ENCODE measurements around the gene ABHD6. TPM values are rescaled to one million over a fixed set of nuclear protein-coding genes. Genes with fewer than 3 reads are reported as not detected.

ABHD6 gene
- total and polyA plus RNA-seq, 2 donors (not counting 3 experiments of a cell fraction or from before 2014, with no cell fraction given) = 5.8 to 7.5 TPM

DNA sequence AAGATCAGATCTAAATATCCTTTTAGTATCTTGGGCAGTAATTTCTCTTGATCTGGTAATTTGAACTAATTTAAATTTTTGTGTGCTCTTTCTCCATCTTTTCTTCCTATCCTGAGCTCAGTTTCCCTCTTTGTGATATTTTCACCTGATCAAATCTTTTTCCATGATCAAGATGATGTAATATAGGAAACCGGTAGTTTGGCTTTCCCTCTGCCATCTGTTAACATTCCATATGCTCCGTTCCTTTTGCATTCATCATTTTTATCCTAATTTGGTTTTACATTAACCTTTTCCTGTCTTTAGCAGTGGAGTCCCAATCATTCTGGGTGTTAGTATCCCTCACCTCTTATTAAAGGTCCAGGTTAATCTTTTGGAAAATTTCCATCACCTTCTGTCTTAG is 5.9 kb upstream of the ABHD6 start:
- Histone ChIP-seq H3K4me3 (replicated peaks in 1 of 3; ENCODE audit: insufficient read depth in 1 of 3, low read depth in 1 of 3, low read length in 3 of 3) (no peak overlapping the region), H3K36me3 (ENCODE audit: control insufficient read depth in 2 of 2, extremely low read depth in 1 of 2, insufficient read depth in 2 of 2, low read length in 2 of 2) (no peaks in the 10 kb centered on the region), H3K27me3 (ENCODE audit: control insufficient read depth in 2 of 2, insufficient read depth in 2 of 2, low read length in 2 of 2) (peaks cover 8 to 12% of the 10 kb centered on the region in 2 experiments), H4K20me1 (replicated peaks; ENCODE audit: control insufficient read depth, extremely low read depth, insufficient read depth, low read length) (no peaks in the 10 kb centered on the region), H3K9me1 (replicated peaks; ENCODE audit: control insufficient read depth, extremely low read depth, insufficient read depth, low read length) (no peaks in the 10 kb centered on the region), H3K27ac (ENCODE audit: insufficient read depth, low read depth, low read length) (no peak overlapping the region), H3K9ac (replicated peaks; ENCODE audit: extremely low read depth, insufficient read depth, low read length) (no peak overlapping the region), H3K9me3 (replicated peaks; ENCODE audit: control insufficient read depth, insufficient read depth, low read length) (no peaks in the 10 kb centered on the region), H3K4me1 (ENCODE audit: control insufficient read depth, extremely low read depth, insufficient read depth, low read length) (peaks cover 2% of the 10 kb centered on the region), H3K4me2 (ENCODE audit: insufficient read depth, low read length) (no peak overlapping the region), H3K79me2 (ENCODE audit: control insufficient read depth, insufficient read depth, low read length) (no peaks in the 10 kb centered on the region), H2AFZ (ENCODE audit: low read depth, low read length) (no peak overlapping the region)
- POLR2A ChIA-PET = no interaction called here
- intact Hi-C loops (cut with micrococcal nuclease) (no loop called here), dilution Hi-C loops (cut with MboI; ENCODE audit: extremely low pct_ligation_motif_present, low sequenced_read_pairs) (no loop called here)
- CTCF ChIA-PET = interaction anchor here (1.4 to 3.1 kb wide), 3 partner anchors 14 to 54 kb away, joined by 8 to 12 read pairs (median 10); no protein-coding TSS in a partner anchor
- TF ChIP-seq MAX (IDR thresholded peaks at IDR 0.05; ENCODE audit: insufficient read depth, insufficient read length) (no peak), POLR2AphosphoS5 (IDR thresholded peaks at IDR 0.05; ENCODE audit: insufficient read depth, low read depth, low read length) (no peak), JUN (IDR thresholded peaks at IDR 0.05; ENCODE audit: borderline replicate concordance, insufficient read depth, insufficient read length, low read depth) (no peak), POLR2A (IDR thresholded peaks at IDR 0.05; ENCODE audit: low read depth, low read length) (no peak), GATA2 (IDR thresholded peaks at IDR 0.05; ENCODE audit: insufficient read depth, insufficient read length, low read depth, low read length) (no peak), MYC (IDR thresholded peaks at IDR 0.05; ENCODE audit: low read depth, low read length) (no peak), FOS (IDR thresholded peaks at IDR 0.05; ENCODE audit: borderline replicate concordance, insufficient read depth, low read length) (no peak), EZH2 (IDR thresholded peaks at IDR 0.05; ENCODE audit: borderline replicate concordance, low read depth, low read length, severe bottlenecking) (no peak)
- TF ChIP-seq, protein P1, sequence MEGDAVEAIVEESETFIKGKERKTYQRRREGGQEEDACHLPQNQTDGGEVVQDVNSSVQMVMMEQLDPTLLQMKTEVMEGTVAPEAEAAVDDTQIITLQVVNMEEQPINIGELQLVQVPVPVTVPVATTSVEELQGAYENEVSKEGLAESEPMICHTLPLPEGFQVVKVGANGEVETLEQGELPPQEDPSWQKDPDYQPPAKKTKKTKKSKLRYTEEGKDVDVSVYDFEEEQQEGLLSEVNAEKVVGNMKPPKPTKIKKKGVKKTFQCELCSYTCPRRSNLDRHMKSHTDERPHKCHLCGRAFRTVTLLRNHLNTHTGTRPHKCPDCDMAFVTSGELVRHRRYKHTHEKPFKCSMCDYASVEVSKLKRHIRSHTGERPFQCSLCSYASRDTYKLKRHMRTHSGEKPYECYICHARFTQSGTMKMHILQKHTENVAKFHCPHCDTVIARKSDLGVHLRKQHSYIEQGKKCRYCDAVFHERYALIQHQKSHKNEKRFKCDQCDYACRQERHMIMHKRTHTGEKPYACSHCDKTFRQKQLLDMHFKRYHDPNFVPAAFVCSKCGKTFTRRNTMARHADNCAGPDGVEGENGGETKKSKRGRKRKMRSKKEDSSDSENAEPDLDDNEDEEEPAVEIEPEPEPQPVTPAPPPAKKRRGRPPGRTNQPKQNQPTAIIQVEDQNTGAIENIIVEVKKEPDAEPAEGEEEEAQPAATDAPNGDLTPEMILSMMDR (IDR thresholded peaks at IDR 0.05; ENCODE audit: extremely low read depth in 1 of 2, insufficient read depth in 1 of 2, low read depth in 1 of 2, low read length in 2 of 2) = no peak
- no TSS peak for BruUV-seq (replicated peaks)
- DNase-seq (ENCODE audit: low read depth, low spot score) (no peak), FAIRE-seq (no peak)
